ENCODE results near the gene GOLGA8A.
"Not testable (repeated sequence)": the region's sequence is repeated elsewhere in the genome, so short reads cannot be mapped to it uniquely, and the experiment has no call there.

GOLGA8A gene

DNA sequence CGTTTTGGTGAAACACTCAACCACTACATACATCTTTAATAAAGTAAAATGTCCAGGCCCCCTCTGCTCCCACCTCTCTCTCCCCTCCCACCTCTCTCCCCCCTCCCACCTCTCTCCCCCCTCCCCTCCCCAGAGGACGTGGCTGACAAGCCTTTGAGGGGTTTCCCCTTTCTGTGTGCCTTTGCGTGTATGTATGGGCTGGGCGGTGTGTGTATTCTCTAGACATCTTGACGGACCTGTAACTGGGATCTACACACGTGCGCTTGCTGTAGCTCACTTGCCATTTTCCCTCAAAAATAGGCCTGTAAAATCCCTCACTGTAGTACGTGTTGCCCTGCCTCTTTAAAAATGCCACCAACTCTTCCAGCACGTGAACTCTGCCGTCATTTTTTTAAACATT lies 28.6 kb downstream of the GOLGA8A start:
- DNase-seq = not testable (repeated sequence)

DNA sequence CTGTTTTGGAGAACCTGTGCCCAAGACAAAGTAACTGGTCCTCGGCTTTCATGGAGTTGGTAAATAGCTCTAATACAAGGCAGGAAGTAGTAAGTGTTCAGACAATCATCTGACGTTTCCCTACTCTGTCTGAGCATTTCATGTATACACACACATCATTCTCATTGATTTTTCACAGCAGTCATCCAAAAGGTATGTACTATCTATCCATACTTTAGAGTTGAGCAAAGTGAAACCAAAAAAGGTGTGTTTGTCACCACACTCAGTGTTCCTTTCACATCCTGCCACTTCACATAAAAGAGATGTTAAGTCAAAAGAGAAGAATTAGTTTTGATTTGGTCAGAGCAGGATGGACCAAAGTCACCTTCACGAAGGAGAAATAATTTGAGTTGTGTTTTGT lies 33.7 kb downstream of the GOLGA8A start:
- not testable (repeated sequence) for DNase-seq

DNA sequence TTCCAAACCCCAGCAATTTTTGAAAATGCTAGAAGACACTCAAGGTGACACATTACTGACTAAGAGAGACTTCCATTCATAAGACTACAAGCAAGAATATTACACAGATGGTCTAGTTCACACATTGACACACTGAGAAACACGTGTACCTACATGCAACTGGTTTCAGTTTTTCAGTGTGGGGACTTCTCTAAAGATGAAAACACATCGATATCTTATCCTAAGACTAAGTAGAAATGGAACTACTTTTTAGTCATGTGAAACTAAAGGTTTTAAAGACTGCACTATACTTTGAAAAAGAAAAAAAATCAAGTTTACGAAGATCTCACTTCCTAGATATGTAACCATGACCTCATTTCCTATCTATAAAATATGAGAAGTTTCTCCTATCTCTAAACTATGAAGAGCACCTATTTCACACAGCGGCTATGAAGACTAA lies 34.4 kb downstream of the GOLGA8A start:
- DNase-seq = not testable (repeated sequence)

DNA sequence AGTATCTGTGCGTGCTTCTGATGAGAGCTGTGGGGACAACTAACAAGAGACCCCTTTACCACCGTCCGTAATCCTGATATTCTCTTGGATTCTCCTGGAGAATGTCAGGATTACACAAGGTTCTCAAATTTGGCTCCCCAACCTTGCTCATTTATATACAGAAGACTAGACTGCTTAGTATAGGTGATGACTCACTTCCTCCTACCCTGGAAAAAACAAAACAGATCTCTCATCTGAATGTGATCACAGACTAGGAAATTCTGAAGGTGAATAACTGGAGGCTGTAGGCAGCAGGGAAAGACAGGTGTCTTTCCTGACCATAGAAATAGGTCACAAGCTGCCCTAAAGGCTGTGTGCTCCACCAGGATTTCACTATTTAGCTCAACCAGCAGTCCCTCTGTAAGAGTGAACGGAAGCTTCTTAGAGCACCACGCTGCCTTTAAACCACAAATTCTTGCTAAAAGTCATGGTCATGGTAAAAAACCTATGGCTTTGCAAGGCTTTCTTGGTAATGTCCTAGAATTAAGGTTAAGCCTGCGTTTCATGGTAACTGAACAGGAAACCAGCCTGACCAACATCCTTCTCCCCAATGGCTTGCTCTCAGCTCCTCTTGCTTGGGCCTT lies 39.9 kb downstream of the GOLGA8A start:
- DNase-seq = not testable (repeated sequence)

DNA sequence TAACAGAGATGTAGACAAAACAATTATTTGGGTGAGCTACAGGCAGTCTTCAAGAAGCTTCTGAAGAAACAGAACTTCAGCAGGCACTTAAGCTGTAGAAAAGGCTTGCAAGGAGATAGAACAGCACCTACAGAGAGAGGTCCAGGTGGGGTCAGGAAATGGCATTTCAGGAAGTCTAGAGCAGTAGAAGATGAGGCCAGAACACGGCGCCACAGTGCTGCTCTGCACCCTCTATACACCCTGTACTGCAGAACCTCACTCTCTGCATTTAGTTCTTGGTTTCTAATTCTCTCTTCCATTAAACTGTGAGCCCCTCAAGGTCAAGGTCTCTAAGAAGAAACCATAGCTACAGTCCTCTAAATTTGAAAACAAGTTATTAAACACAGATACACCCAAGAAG lies 44.6 kb downstream of the GOLGA8A start:
- DNase-seq = not testable (repeated sequence)

DNA sequence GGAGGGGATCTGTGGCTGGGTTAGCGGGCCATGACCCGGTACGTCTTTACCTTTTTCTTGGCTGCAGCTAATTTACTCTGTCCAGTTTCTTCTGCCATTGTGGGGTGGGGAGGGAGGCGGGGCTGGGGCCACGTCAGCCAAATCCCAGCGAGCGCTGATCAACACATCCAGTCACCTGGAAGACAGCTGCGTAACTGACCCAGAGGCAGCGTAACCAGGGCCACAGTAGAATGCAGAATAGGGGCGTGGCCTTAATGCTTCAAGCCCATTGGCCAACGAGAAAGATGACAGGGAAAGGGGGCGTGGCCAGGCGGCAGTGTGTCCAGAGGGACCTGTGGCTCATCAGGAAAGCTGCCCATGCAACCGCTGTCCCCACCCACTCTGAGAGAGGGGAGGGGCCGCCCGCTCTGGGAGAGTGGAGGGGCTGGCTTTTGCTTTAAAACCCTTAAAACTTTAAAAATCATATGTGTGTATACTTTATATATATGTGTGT lies 48.0 kb downstream of the GOLGA8A start:
- not testable (repeated sequence) for DNase-seq
